ENCODE results near the gene TMOD1. TPM values are rescaled to one million over a fixed set of nuclear protein-coding genes. Genes with fewer than 3 reads are reported as not detected.

Gene TMOD1
- total RNA-seq, 2 experiments from 2014 or later = 0.35 to 0.45 TPM

DNA sequence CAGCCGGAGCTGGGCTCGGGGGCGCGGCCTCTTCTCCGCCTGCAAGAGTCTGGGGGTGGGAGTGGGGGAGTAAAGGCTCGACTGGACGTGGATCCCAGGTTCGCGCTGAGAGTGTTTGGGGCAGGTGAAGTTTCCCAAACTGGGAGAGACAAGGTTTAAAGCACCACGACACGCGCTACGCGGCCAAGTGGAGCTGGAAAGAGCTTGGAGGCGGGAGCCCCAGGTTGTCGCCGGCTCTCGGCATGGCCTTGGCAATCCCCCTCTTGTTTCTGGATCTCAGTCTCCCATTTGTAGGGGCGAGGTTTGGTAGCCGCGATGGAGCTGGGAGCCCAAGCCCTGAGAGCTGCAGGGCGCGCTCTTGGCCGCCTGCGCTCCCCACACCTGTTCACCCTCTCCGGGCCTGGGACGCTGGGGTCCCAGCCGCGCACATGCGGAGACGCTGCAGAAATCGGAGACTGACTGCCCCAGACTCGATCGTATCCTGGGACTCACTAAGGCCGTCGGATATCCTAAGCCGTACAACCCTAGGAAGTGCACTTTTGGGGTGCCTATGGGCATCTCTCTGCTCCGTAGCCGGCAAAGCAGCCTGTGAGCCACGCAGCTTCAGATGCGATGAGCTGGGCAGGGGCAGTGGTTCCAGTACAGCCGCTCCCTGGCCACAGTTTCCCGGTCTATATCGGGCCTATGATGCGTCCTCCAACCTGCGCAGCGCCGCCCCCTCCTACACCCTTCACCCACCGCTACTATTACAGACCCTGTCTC is 937 bp downstream of the TMOD1 start:
- POLR2A ChIA-PET = no interaction called here

GRCh38 chr9:97502984-97503861 is 1.8 kb downstream of the TMOD1 start:
- Mint-ChIP-seq H3K27me3 (peaks cover 53% of the 10 kb centered on the region), H3K36me3 (ENCODE audit: low read depth) (no peaks in the 10 kb centered on the region), H3K4me3 (peak overlapping the region; percentile 58), H3K4me1 (peaks cover 19% of the 10 kb centered on the region), H3K9me3 (no peaks in the 10 kb centered on the region), H3K27ac (no peak overlapping the region)
- ChIA-PET POLR2A (interaction anchor here (0.6 kb wide), 1 partner anchor 56 kb away, joined by 3 read pairs; no protein-coding TSS in a partner anchor), CTCF (interaction anchor here (0.6 to 1.8 kb wide), 8 partner anchors 11 to 387 kb away, joined by 3 to 5 read pairs (median 3); no protein-coding TSS in a partner anchor)
- DNase-seq = no peak

More for the DNA sequence above, 937 bp downstream of the TMOD1 start:
- Mint-ChIP-seq H3K36me3 (ENCODE audit: low read depth) (no peaks in the 10 kb centered on the region), H3K27me3 (peaks cover 53% of the 10 kb centered on the region), H3K27ac (no peak overlapping the region), H3K9me3 (no peaks in the 10 kb centered on the region), H3K4me1 (peaks cover 19% of the 10 kb centered on the region), H3K4me3 (peak overlapping the region; percentile 58)
- CTCF ChIA-PET = interaction anchor here (0.8 to 2.5 kb wide), 9 partner anchors 9 to 388 kb away, joined by 3 to 11 read pairs (median 3); no protein-coding TSS in a partner anchor
- DNase-seq = no peak

- Mint-ChIP-seq H3K4me1 (peaks cover 19% of the 10 kb centered on the region), H3K9me3 (no peaks in the 10 kb centered on the region), H3K27me3 (peaks cover 51% of the 10 kb centered on the region), H3K36me3 (ENCODE audit: low read depth) (no peaks in the 10 kb centered on the region), H3K27ac (no peak overlapping the region), H3K4me3 (no peak overlapping the region)
- no peak for DNase-seq
- POLR2A ChIA-PET = interaction anchor here (0.6 kb wide), 1 partner anchor 56 kb away, joined by 3 read pairs; no protein-coding TSS in a partner anchor
- CTCF ChIA-PET = interaction anchor here (0.6 to 1.8 kb wide), 3 partner anchors 22 to 107 kb away, joined by 3 to 5 read pairs (median 4); no protein-coding TSS in a partner anchor
Measured at GRCh38 chr9:97503862-97504210, 2.4 kb downstream of the TMOD1 start.

- H3K4me1 Mint-ChIP-seq = peaks cover 19% of the 10 kb centered on the region
- H3K36me3 Mint-ChIP-seq (ENCODE audit: low read depth) = no peaks in the 10 kb centered on the region
- no peaks in the 10 kb centered on the region for H3K9me3 Mint-ChIP-seq
- H3K27me3 Mint-ChIP-seq = peaks cover 45% of the 10 kb centered on the region
- POLR2A ChIA-PET = no interaction called here
- no peak for DNase-seq
- CTCF ChIA-PET = interaction anchor here (1.0 kb wide), 2 partner anchors 8 to 94 kb away, joined by 3 to 4 read pairs; no protein-coding TSS in a partner anchor
- no peak overlapping the region for H3K27ac Mint-ChIP-seq
- H3K4me3 Mint-ChIP-seq = no peak overlapping the region
Measured at GRCh38 chr9:97504381-97505216, 3.1 kb downstream of the TMOD1 start.

DNA sequence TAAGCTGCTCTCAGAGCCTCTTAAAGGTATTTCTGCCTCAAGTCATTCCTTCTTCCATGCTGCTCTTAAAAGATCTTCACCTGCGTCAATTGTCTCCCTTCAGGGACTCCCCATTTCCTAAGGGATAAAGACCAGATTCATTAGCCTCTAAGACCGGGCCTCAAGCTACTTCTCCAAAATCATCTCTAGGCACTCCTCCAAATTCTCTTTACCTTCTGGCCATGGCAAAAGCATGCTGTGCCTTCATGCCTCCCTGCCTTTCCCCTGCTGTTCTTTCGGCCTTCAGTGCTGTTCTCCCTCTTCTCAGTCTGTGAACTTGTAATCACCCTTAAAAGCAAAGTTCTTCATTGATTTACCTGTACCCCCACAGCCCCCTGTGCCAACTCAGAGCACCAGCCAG is 4.4 kb downstream of the TMOD1 start:
- Mint-ChIP-seq H3K27me3 (peaks cover 35% of the 10 kb centered on the region), H3K9me3 (no peaks in the 10 kb centered on the region), H3K4me1 (peaks cover 20% of the 10 kb centered on the region), H3K36me3 (ENCODE audit: low read depth) (no peaks in the 10 kb centered on the region), H3K4me3 (no peak overlapping the region), H3K27ac (no peak overlapping the region)
- CTCF ChIA-PET = interaction anchor here (1.0 to 2.0 kb wide), 2 partner anchors 12 to 67 kb away, joined by 3 to 9 read pairs; no protein-coding TSS in a partner anchor
- DNase-seq = no peak
- POLR2A ChIA-PET = no interaction called here

GRCh38 chr9:97506306-97506705 is 4.8 kb downstream of the TMOD1 start:
- Mint-ChIP-seq H3K9me3 (no peaks in the 10 kb centered on the region), H3K27me3 (peaks cover 31% of the 10 kb centered on the region), H3K4me3 (no peak overlapping the region), H3K36me3 (ENCODE audit: low read depth) (no peaks in the 10 kb centered on the region), H3K4me1 (peaks cover 22% of the 10 kb centered on the region), H3K27ac (no peak overlapping the region)
- ChIA-PET POLR2A (no interaction called here), CTCF (interaction anchor here (1.0 to 2.0 kb wide), 3 partner anchors 11 to 95 kb away, joined by 3 to 9 read pairs (median 3); no protein-coding TSS in a partner anchor)
- DNase-seq = no peak

DNA sequence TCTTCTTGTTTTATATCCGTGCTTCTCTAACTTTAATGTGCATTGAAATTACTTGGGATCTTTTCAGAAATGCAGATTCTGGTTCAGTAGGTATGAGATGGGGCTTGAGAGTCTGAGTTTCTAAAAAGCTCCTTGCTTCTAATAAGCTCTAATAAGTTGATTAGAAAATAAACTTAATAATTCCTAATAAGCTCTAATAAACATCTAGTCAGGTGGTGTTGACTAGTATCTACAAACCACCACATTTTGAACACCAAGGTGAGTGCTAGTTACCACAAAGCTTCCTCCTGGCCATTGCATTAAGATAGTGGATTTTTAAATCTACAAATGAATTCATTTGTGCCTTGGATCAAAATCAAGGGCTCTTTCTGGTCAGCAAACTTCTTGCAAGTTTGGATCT is 5.3 kb downstream of the TMOD1 start:
- no peaks in the 10 kb centered on the region for H3K36me3 Mint-ChIP-seq (ENCODE audit: low read depth)
- ChIA-PET CTCF (interaction anchor here (1.4 to 2.0 kb wide), 2 partner anchors 11 to 96 kb away, joined by 3 to 9 read pairs; no protein-coding TSS in a partner anchor), POLR2A (no interaction called here)
- peaks cover 31% of the 10 kb centered on the region for H3K27me3 Mint-ChIP-seq
- no peak overlapping the region for H3K4me3 Mint-ChIP-seq
- H3K27ac Mint-ChIP-seq = no peak overlapping the region
- H3K9me3 Mint-ChIP-seq = no peaks in the 10 kb centered on the region
- peaks cover 23% of the 10 kb centered on the region for H3K4me1 Mint-ChIP-seq
- DNase-seq = no peak

- H3K9me3 Mint-ChIP-seq = no peaks in the 10 kb centered on the region
- H3K36me3 Mint-ChIP-seq (ENCODE audit: low read depth) = no peaks in the 10 kb centered on the region
- no peak overlapping the region for H3K4me3 Mint-ChIP-seq
- peaks cover 19% of the 10 kb centered on the region for H3K4me1 Mint-ChIP-seq
- ChIA-PET POLR2A (no interaction called here), CTCF (interaction anchor here (1.4 to 2.0 kb wide), 2 partner anchors 10 to 97 kb away, joined by 3 to 9 read pairs; no protein-coding TSS in a partner anchor)
- peaks cover 26% of the 10 kb centered on the region for H3K27me3 Mint-ChIP-seq
- no peak for DNase-seq
- no peak overlapping the region for H3K27ac Mint-ChIP-seq
Measured at GRCh38 chr9:97507428-97507984, 6.0 kb downstream of the TMOD1 start.

GRCh38 chr9:97508852-97509251 is 7.4 kb downstream of the TMOD1 start:
- DNase-seq = no peak
- Mint-ChIP-seq H3K36me3 (ENCODE audit: low read depth) (no peaks in the 10 kb centered on the region), H3K4me3 (no peak overlapping the region), H3K27me3 (peaks cover 13% of the 10 kb centered on the region), H3K9me3 (no peaks in the 10 kb centered on the region), H3K27ac (no peak overlapping the region), H3K4me1 (peaks cover 9% of the 10 kb centered on the region)
- POLR2A ChIA-PET = no interaction called here
- CTCF ChIA-PET = interaction anchor here (2.7 kb wide), 1 partner anchor 10 kb away, joined by 9 read pairs; no protein-coding TSS in a partner anchor

DNA sequence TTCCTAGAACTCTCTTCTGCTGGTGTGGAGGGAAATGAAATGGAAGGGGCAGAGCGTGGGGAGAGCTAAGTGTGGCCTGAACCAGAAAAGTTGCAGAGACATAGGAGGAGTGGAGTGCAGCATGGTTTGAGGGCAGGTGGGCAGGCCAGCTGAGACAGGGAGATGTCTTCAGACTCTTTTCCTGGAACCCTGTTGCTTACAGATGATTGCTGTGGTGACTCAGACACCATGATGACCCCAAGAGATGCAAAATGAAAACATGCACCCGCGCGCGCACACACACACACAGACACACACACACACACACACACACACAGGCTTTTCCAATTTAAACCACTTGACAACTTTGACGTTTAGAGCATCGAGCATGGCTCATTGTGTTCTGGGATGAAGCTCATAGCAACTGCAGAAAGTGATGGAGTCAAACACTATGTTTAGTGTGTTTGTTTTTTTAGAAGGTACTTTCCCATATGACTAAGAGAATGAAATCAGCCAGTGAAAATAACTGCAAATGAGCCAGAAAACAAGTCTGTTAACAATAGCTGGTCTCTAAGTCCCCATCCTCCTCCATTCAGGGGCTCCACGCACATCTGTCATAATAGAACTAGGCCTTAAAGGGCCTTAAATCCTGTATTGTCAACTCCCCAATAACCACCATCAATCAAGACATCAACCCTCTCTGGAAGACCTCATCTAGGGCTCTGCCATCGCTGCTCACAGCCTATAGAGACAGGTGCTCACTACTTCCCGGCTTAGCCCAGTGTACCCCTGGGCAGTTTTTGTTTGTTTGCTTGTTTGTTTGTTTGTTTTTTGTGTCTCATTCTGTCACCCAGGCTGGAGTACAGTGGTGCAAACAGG is 9.6 kb downstream of the TMOD1 start:
- H3K27ac Mint-ChIP-seq = no peak overlapping the region
- no peaks in the 10 kb centered on the region for H3K9me3 Mint-ChIP-seq
- H3K4me1 Mint-ChIP-seq = peaks cover 9% of the 10 kb centered on the region
- no peaks in the 10 kb centered on the region for H3K27me3 Mint-ChIP-seq
- DNase-seq = no peak
- CTCF ChIA-PET = interaction anchor here (0.6 to 2.7 kb wide), 7 partner anchors 7 to 104 kb away, joined by 3 to 9 read pairs (median 4); partner anchors contain the start of gene TMOD1
- no peaks in the 10 kb centered on the region for H3K36me3 Mint-ChIP-seq (ENCODE audit: low read depth)
- POLR2A ChIA-PET = interaction anchor here (0.6 kb wide), 1 partner anchor 10 kb away, joined by 3 read pairs; the partner anchor contains the start of gene TMOD1
- H3K4me3 Mint-ChIP-seq = no peak overlapping the region

All from activated CD4-positive, alpha-beta T cell treated with anti-CD3 and anti-CD28 coated beads, Interleukin-2, amount 10 ng/mL, durations not matched to agents 7 days and 5 days (primary cell).